Mucosa of rectum (tissue), 2 donors: ENCODE data around the gene NNAT.

Experiments
- H3K27ac ChIP-seq, 2 donors: one replicate each; pipeline ENCODE4 v1.7.0; 2013; ENCODE audit warnings: inconsistent platforms in 2 of 2, low read depth in 2 of 2, low read length in 2 of 2
- H3K27me3 ChIP-seq, 2 donors: one replicate each; pipeline ENCODE4 v1.7.0; 2013; ENCODE audit warnings: low read length in 2 of 2; ENCODE audit not compliant: control insufficient read depth in 2 of 2, insufficient read depth in 2 of 2
- H3K36me3 ChIP-seq, 2 donors: one replicate each; pipeline ENCODE4 v1.7.0; 2013; ENCODE audit warnings: low read length in 2 of 2; ENCODE audit not compliant: control insufficient read depth in 2 of 2, insufficient read depth in 2 of 2
- H3K4me1 ChIP-seq, 2 donors: one replicate each; pipeline ENCODE4 v1.7.0; 2013; ENCODE audit warnings: low read length in 2 of 2, mild to moderate bottlenecking in 1 of 2; ENCODE audit not compliant: control insufficient read depth in 2 of 2, insufficient read depth in 2 of 2
- H3K4me3 ChIP-seq, 2 donors: one replicate each; pipeline ENCODE4 v1.7.0; 2013; ENCODE audit warnings: low read length in 2 of 2
- H3K9ac ChIP-seq, 2 donors: one replicate each; pipeline ENCODE4 v1.7.0; 2013; ENCODE audit warnings: low read length in 2 of 2, low read depth in 1 of 2, mild to moderate bottlenecking in 1 of 2
- H3K9me3 ChIP-seq, 2 donors: one replicate each; pipeline ENCODE4 v1.7.0; 2013; ENCODE audit warnings: low read length in 2 of 2; ENCODE audit not compliant: control insufficient read depth in 2 of 2
- donor health status: healthy.
- donor health status: Normal muscosa, but diverticular disease.

NNAT gene

GRCh38 chr20:37529968-37530600, 9.0 kb downstream of the NNAT start:
- H3K27ac ChIP-seq: no peak overlapping the region
- H3K4me3 ChIP-seq: no peak overlapping the region
- H3K27me3 ChIP-seq: no peaks in the 10 kb centered on the region
- no peaks in the 10 kb centered on the region for H3K9me3 ChIP-seq
- peaks cover 17 to 31% of the 10 kb centered on the region in 2 donors for H3K4me1 ChIP-seq
- no peak overlapping the region for H3K9ac ChIP-seq
- no peaks in the 10 kb centered on the region for H3K36me3 ChIP-seq

GRCh38 chr20:37530696-37531095, 9.6 kb downstream of the NNAT start:
- Histone ChIP-seq H3K27me3 (no peaks in the 10 kb centered on the region), H3K4me1 (peaks cover 14 to 30% of the 10 kb centered on the region in 2 donors), H3K9ac (no peak overlapping the region), H3K9me3 (no peaks in the 10 kb centered on the region), H3K4me3 (no peak overlapping the region), H3K27ac (no peak overlapping the region), H3K36me3 (no peaks in the 10 kb centered on the region)

GRCh38 chr20:37531856-37532255, 10.8 kb downstream of the NNAT start:
- Histone ChIP-seq H3K9ac (no peak overlapping the region), H3K27me3 (no peaks in the 10 kb centered on the region), H3K4me1 (peaks cover 12 to 30% of the 10 kb centered on the region in 2 donors), H3K36me3 (no peaks in the 10 kb centered on the region), H3K9me3 (no peaks in the 10 kb centered on the region), H3K4me3 (no peak overlapping the region), H3K27ac (no peak overlapping the region)

- Histone ChIP-seq H3K36me3 (no peaks in the 10 kb centered on the region), H3K9ac (no peak overlapping the region), H3K27ac (no peak overlapping the region), H3K27me3 (no peaks in the 10 kb centered on the region), H3K4me3 (no peak overlapping the region), H3K9me3 (no peaks in the 10 kb centered on the region), H3K4me1 (peaks cover 12 to 28% of the 10 kb centered on the region in 2 donors)
These were observed 12.2 kb downstream of the NNAT start for GRCh38 chr20:37533154-37533715.

GRCh38 chr20:37534401-37535157, 13.5 kb downstream of the NNAT start:
- H3K27ac ChIP-seq: no peak overlapping the region
- H3K4me1 ChIP-seq: peaks cover 5 to 22% of the 10 kb centered on the region in 2 donors
- H3K36me3 ChIP-seq: no peaks in the 10 kb centered on the region
- H3K9ac ChIP-seq: peak overlapping the region in 1 of 2 donors; percentile 42
- no peak overlapping the region for H3K4me3 ChIP-seq
- no peaks in the 10 kb centered on the region for H3K27me3 ChIP-seq
- no peaks in the 10 kb centered on the region for H3K9me3 ChIP-seq

- peak overlapping the region in 1 of 2 donors; percentile 41 for H3K27ac ChIP-seq
- peak overlapping the region in 1 of 2 donors; percentile 33 for H3K4me3 ChIP-seq
- no peaks in the 10 kb centered on the region for H3K36me3 ChIP-seq
These were observed 14.5 kb downstream of the NNAT start for GRCh38 chr20:37535443-37536132.

GRCh38 chr20:37537505-37537904, 16.5 kb downstream of the NNAT start:
- Histone ChIP-seq H3K9ac (no peak overlapping the region), H3K4me1 (peaks cover 5 to 39% of the 10 kb centered on the region in 2 donors), H3K4me3 (no peak overlapping the region)

More at GRCh38 chr20:37535443-37536132, 14.5 kb downstream of the NNAT start:
- H3K9ac ChIP-seq: no peak overlapping the region
- peaks cover 5 to 26% of the 10 kb centered on the region in 2 donors for H3K4me1 ChIP-seq
- no peaks in the 10 kb centered on the region for H3K27me3 ChIP-seq
- no peaks in the 10 kb centered on the region for H3K9me3 ChIP-seq

GRCh38 chr20:37538003-37538402, 17.0 kb downstream of the NNAT start:
- H3K4me1 ChIP-seq: peaks cover 5 to 41% of the 10 kb centered on the region in 2 donors
- no peak overlapping the region for H3K9ac ChIP-seq
- no peak overlapping the region for H3K4me3 ChIP-seq
- no peak overlapping the region for H3K27ac ChIP-seq
- H3K9me3 ChIP-seq: no peaks in the 10 kb centered on the region
- no peaks in the 10 kb centered on the region for H3K27me3 ChIP-seq
- H3K36me3 ChIP-seq: no peaks in the 10 kb centered on the region

More at GRCh38 chr20:37537505-37537904, 16.5 kb downstream of the NNAT start:
- Histone ChIP-seq H3K36me3 (no peaks in the 10 kb centered on the region), H3K27me3 (no peaks in the 10 kb centered on the region), H3K27ac (no peak overlapping the region), H3K9me3 (no peaks in the 10 kb centered on the region)

GRCh38 chr20:37539424-37539823, 18.4 kb downstream of the NNAT start:
- H3K9ac ChIP-seq: no peak overlapping the region
- H3K36me3 ChIP-seq: no peaks in the 10 kb centered on the region
- H3K4me1 ChIP-seq: peaks cover 5 to 41% of the 10 kb centered on the region in 2 donors
- no peaks in the 10 kb centered on the region for H3K9me3 ChIP-seq
- H3K27ac ChIP-seq: no peak overlapping the region
- H3K27me3 ChIP-seq: no peaks in the 10 kb centered on the region
- H3K4me3 ChIP-seq: no peak overlapping the region

GRCh38 chr20:37540001-37540400, 19.0 kb downstream of the NNAT start:
- Histone ChIP-seq H3K9ac (no peak overlapping the region), H3K27me3 (no peaks in the 10 kb centered on the region), H3K9me3 (no peaks in the 10 kb centered on the region), H3K36me3 (no peaks in the 10 kb centered on the region), H3K4me3 (no peak overlapping the region), H3K4me1 (peaks cover 5 to 35% of the 10 kb centered on the region in 2 donors), H3K27ac (no peak overlapping the region)
